Thoracic aorta (tissue), 2 donors: ENCODE measurements around the gene TRAIP. TPM values are rescaled to one million over a fixed set of nuclear protein-coding genes. Genes with fewer than 3 reads are reported as not detected.

Experiments
- ATAC-seq: fragments of 150-250 bp; one replicate; pipeline ENCODE4 v1.8.0; 2017; ENCODE audit warnings: low read depth; ENCODE audit not compliant: insufficient number of reproducible peaks, low FRiP score
- DNase-seq: peaks from one replicate; pipeline ENCODE4 v3.0.0-alpha.2; 2020; ENCODE audit warnings: low spot score
- H3K27ac ChIP-seq, 2 donors: fragments of 200-600 bp; sonication (generic); 1 replicate in 1 of 2; 2 replicates in 1 of 2; pipeline ENCODE4 v1.5.1; 2016; ENCODE audit warnings: mild to moderate bottlenecking in 2 of 2, moderate library complexity in 2 of 2
- H3K27me3 ChIP-seq: fragments of 200-600 bp; sonication (generic); replicated peaks from 2 replicates; pipeline ENCODE4 v1.6.0; 2016; ENCODE audit warnings: mild to moderate bottlenecking; ENCODE audit not compliant: insufficient read depth
- H3K36me3 ChIP-seq: fragments of 200-600 bp; sonication (generic); one replicate; pipeline ENCODE4 v1.5.1; 2016
- H3K4me1 ChIP-seq, 2 donors: fragments of 200-600 bp; sonication (generic); 1 replicate in 1 of 2; 2 replicates in 1 of 2; pipeline versions ENCODE4 v1.5.1 to v1.6.0; 2016; ENCODE audit warnings: low read depth in 2 of 2, mild to moderate bottlenecking in 1 of 2; ENCODE audit not compliant: control insufficient read depth in 1 of 2
- H3K4me3 ChIP-seq: fragments of 200-600 bp; sonication (generic); 2 replicates; pipeline ENCODE4 v1.5.1; 2016; ENCODE audit warnings: mild to moderate bottlenecking
- H3K9me3 ChIP-seq: fragments of 200-600 bp; sonication (generic); 2 replicates; pipeline ENCODE4 v1.5.1; 2016
- total RNA-seq, 2 donors: library from RNA; depleted of rRNA; stranded (reverse); fragments of >200 nt; gene quantifications; one replicate each; pipeline versions ENCODE4 v1.1.0 to v1.2.3, GENCODE V29; 2016
- TF ChIP-seq, protein P1 (sequence below): fragments of 200-600 bp; sonication (generic); IDR thresholded peaks from one replicate; pipeline ENCODE4 v1.5.1; 2019; ENCODE audit warnings: antibody characterized with exemption

TRAIP gene
- total RNA-seq, 2 donors from 2014 or later: 2.3 to 3.2 TPM

DNA sequence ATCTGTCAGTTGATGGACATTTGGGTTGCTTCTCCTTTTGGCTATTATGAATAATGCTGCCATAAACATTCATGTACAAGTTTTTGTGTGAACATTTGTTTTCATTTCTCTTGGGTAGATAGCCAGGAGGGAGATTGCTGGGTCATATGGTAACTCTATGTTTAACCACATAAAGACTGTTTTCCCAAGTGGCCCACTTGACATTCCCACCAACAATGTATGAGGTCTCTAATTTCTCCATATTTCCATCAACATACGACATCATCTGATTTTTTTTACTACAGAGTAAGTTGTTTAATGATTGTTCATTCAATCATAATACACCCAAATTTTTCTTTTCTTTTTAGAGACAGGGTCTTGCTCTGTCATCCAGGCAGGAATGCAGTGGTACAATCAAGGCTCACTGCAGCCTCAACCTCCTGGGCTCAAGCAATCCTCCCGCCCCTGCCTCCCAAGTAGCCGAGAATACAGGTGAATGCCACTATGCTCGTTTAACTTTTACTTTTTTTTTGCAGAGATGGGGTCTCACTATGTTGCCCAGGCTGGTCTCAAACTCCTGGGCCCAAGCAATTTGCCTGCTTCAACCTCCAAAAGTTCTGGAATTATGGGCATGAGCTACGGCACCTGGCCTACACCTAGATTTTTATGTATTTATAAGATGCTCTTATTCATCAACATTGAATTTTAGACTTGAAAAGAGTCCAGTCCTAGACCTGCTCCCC lies 76.8 kb downstream of the TRAIP start:
- H3K9me3 ChIP-seq: no peaks in the 10 kb centered on the region
- H3K4me3 ChIP-seq: no peak overlapping the region
- H3K27ac ChIP-seq: no peak overlapping the region
- H3K27me3 ChIP-seq: no peaks in the 10 kb centered on the region
- DNase-seq (no peak), ATAC-seq (no peak)
- TF ChIP-seq, protein P1, sequence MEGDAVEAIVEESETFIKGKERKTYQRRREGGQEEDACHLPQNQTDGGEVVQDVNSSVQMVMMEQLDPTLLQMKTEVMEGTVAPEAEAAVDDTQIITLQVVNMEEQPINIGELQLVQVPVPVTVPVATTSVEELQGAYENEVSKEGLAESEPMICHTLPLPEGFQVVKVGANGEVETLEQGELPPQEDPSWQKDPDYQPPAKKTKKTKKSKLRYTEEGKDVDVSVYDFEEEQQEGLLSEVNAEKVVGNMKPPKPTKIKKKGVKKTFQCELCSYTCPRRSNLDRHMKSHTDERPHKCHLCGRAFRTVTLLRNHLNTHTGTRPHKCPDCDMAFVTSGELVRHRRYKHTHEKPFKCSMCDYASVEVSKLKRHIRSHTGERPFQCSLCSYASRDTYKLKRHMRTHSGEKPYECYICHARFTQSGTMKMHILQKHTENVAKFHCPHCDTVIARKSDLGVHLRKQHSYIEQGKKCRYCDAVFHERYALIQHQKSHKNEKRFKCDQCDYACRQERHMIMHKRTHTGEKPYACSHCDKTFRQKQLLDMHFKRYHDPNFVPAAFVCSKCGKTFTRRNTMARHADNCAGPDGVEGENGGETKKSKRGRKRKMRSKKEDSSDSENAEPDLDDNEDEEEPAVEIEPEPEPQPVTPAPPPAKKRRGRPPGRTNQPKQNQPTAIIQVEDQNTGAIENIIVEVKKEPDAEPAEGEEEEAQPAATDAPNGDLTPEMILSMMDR: no peak
- H3K4me1 ChIP-seq: peaks cover 19 to 41% of the 10 kb centered on the region in 2 donors
- H3K36me3 ChIP-seq: no peaks in the 10 kb centered on the region

Other genes starting within 250 kb of the TRAIP start
- 100 to 1,000 TPM in 1 of 2 donors, 10 to 100 TPM in 1; 57.6 to 108 TPM for gene APEH, start 182.2 kb downstream of the TRAIP start, total RNA-seq
- 1 to 10 TPM; 8.3 to 9.2 TPM for gene MST1, start 167.1 kb downstream of the TRAIP start, total RNA-seq
- 10 to 100 TPM; 28.3 to 29.4 TPM for gene RNF123, start 167.0 kb downstream of the TRAIP start, total RNA-seq
- gene AMIGO3, start 136.9 kb downstream of the TRAIP start, total RNA-seq: 1 to 10 TPM; 3.0 to 5.8 TPM
- gene GMPPB, start 132.6 kb downstream of the TRAIP start, total RNA-seq: 10 to 100 TPM; 30.5 to 43.1 TPM
- gene IP6K1, start 70.0 kb downstream of the TRAIP start, total RNA-seq: 10 to 100 TPM; 56.6 to 69.0 TPM
- under 1 TPM in 1 of 2 donors, not detected in 1; 0.68 TPM for gene CDHR4, start 56.7 kb downstream of the TRAIP start, total RNA-seq
- 1 to 10 TPM; 6.4 to 9.2 TPM for gene INKA1, start 53.3 kb downstream of the TRAIP start, total RNA-seq
- gene UBA7, start 42.6 kb downstream of the TRAIP start, total RNA-seq: 100 to 1,000 TPM in 1 of 2 donors, 10 to 100 TPM in 1; 74.1 to 119 TPM
- gene CAMKV, start 13.3 kb upstream of the TRAIP start, total RNA-seq: not detected
- gene MST1R, start 47.3 kb upstream of the TRAIP start, total RNA-seq: 1 to 10 TPM; 3.7 to 7.7 TPM
- gene MON1A, start 73.2 kb upstream of the TRAIP start, total RNA-seq: 10 to 100 TPM; 17.4 to 23.4 TPM
- 100 to 1,000 TPM in 1 of 2 donors, 10 to 100 TPM in 1; 99.6 to 181 TPM for gene RBM6, start 83.6 kb upstream of the TRAIP start, total RNA-seq
- gene RBM5, start 232.4 kb upstream of the TRAIP start, total RNA-seq: 100 to 1,000 TPM; 217 to 301 TPM